Tibial nerve (tissue), 3 donors: ENCODE measurements around the gene ASB13.

Experiments
- CTCF ChIP-seq, 5 experiments: fragments of 200-600 bp in 3 of 5; fragments of 450-650 bp in 2 of 5; sonication (generic) in 3 of 5; IDR thresholded peaks; one replicate each; pipeline ENCODE4 v1.5.1; 2016 to 2019; ENCODE audit warnings: antibody characterized with exemption in 5 of 5, mild to moderate bottlenecking in 3 of 5, moderate library complexity in 2 of 5
- POLR2A ChIP-seq, 2 donors: fragments of 450-650 bp; IDR thresholded peaks; one replicate each; pipeline ENCODE4 v1.6.1; 2017; ENCODE audit warnings: antibody characterized with exemption in 2 of 2, mild to moderate bottlenecking in 2 of 2, moderate library complexity in 2 of 2

GRCh38 chr10:5595591-5595990, 70.8 kb downstream of the ASB13 start:
- no peak for TF ChIP-seq POLR2A (IDR thresholded peaks at IDR 0.05)
- TF ChIP-seq CTCF (IDR thresholded peaks at IDR 0.05), result no peak
